Activated CD4-positive, alpha-beta T cell treated with anti-CD3 and anti-CD28 coated beads for 36 hours (primary cell): ENCODE data around the gene CAMK1D. TPM values are rescaled to one million over a fixed set of nuclear protein-coding genes. Genes with fewer than 3 reads are reported as not detected.

Experiments
- ATAC-seq: fragments of 200-7000 bp; cut with Tn5 transposase; one replicate; pipeline ENCODE4 v1.10.0; 2021; ENCODE audit warnings: mild to moderate bottlenecking, moderate library complexity
- CTCF ChIA-PET: fragments of 350-600 bp; sonication (Branson Sonifier 250); formaldehyde crosslinking; loops from one replicate; lab custom pipeline; 2021; ENCODE audit warnings: antibody characterized with exemption; lab: Charles Lee
- POLR2A ChIA-PET: fragments of 350-600 bp; sonication (Branson Sonifier 250); formaldehyde crosslinking; loops from one replicate; lab custom pipeline; 2021; ENCODE audit warnings: antibody characterized with exemption, inconsistent platforms; lab: Charles Lee
- DNase-seq: peaks from one replicate; pipeline ENCODE4 v3.0.0-alpha.2; 2020
- H3K27ac Mint-ChIP-seq: one replicate; pipeline ENCODE4 v1.8.0; 2021; ENCODE audit warnings: mixed read lengths
- H3K27me3 Mint-ChIP-seq: one replicate; pipeline ENCODE4 v1.8.0; 2021; ENCODE audit warnings: mixed read lengths
- H3K36me3 Mint-ChIP-seq: one replicate; pipeline ENCODE4 v1.8.0; 2021; ENCODE audit warnings: low read depth, mixed read lengths
- H3K4me1 Mint-ChIP-seq: one replicate; pipeline ENCODE4 v1.8.0; 2021; ENCODE audit warnings: mixed read lengths
- H3K4me3 Mint-ChIP-seq: one replicate; pipeline ENCODE4 v1.8.0; 2021; ENCODE audit warnings: mild to moderate bottlenecking, moderate library complexity, mixed read lengths
- H3K9me3 Mint-ChIP-seq: one replicate; pipeline ENCODE4 v1.8.0; 2021; ENCODE audit warnings: low read depth, mixed read lengths
- intact Hi-C, 2 experiments: fragments of 100-400 bp; cut with DNase I in 1 of 2; cut with micrococcal nuclease in 1 of 2; formaldehyde crosslinking; loops; one replicate each; pipeline versions ENCODE4 v1.14.2 to v1.15.1; 2022 to 2024; cut with DNase I, micrococcal nuclease
- total RNA-seq, 2 experiments: library from RNA; stranded (reverse); gene quantifications; one replicate each; pipeline ENCODE4 v1.2.3, GENCODE V29; 2021

Gene CAMK1D
- total RNA-seq, 2 experiments from 2014 or later = 16.0 to 16.3 TPM

DNA sequence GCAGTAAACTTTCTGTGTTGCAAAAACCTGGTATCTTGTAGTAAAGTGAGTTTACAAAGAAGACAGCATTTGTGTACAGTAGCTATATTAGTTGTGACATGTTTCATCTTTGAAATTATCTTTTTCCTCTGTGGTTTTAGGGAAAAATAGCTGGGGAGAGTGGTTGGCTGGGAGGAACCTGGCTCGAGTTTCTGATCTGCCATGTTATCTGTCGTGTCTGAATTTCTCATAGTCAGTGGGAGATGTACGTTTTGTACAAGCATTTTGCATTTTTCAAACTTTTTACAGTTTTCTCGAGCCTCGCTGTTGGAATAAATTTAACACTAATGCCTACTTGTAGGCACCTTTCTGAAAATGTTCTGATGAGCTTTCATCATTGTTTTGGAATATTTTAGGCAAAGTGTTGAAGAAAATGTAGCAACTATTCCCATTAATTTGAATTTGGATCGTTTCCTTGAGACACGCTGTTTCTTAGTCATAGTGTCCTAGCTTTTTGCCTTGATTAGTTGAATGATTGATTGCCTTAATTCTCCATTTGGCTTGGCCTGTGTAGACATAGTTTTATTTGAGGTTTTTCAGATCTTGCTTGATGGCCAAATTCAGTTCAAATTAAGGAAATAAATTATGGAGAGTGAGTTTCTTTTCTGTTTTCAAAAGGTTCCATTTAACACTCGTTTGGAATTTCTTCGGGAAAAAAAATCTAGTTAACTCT, 65.1 kb downstream of the CAMK1D start:
- ChIA-PET CTCF (no interaction called here), POLR2A (no interaction called here)
- H3K4me1 Mint-ChIP-seq = peaks cover 40% of the 10 kb centered on the region
- ATAC-seq (no peak), DNase-seq (no peak)
- no peak overlapping the region for H3K27ac Mint-ChIP-seq
- H3K27me3 Mint-ChIP-seq = no peaks in the 10 kb centered on the region
- H3K36me3 Mint-ChIP-seq = peaks cover 5% of the 10 kb centered on the region
- intact Hi-C loops = loop anchor here (5.0 to 10.0 kb wide), 2 partner anchors 47 to 290 kb away; partner anchors contain the start of gene SEC61A2 (in 1 of the 2)
- peaks cover 5% of the 10 kb centered on the region for H3K9me3 Mint-ChIP-seq
- H3K4me3 Mint-ChIP-seq = no peak overlapping the region

GRCh38 chr10:12416344-12417050, 67.2 kb downstream of the CAMK1D start:
- H3K9me3 Mint-ChIP-seq = peaks cover 5% of the 10 kb centered on the region
- no peak for DNase-seq
- H3K27ac Mint-ChIP-seq = no peak overlapping the region
- H3K36me3 Mint-ChIP-seq = peaks cover 2% of the 10 kb centered on the region
- no peaks in the 10 kb centered on the region for H3K27me3 Mint-ChIP-seq
- ChIA-PET CTCF (interaction anchor here (0.6 kb wide), 1 partner anchor 428 kb away, joined by 3 read pairs; no protein-coding TSS in a partner anchor), POLR2A (no interaction called here)
- intact Hi-C loops = loop anchor here in 1 of 2 experiments (10.0 kb wide), 1 partner anchor 292 kb away; the partner anchor contains the start of gene SEC61A2
- no peak overlapping the region for H3K4me3 Mint-ChIP-seq
- H3K4me1 Mint-ChIP-seq = peaks cover 46% of the 10 kb centered on the region
- ATAC-seq = no peak

DNA sequence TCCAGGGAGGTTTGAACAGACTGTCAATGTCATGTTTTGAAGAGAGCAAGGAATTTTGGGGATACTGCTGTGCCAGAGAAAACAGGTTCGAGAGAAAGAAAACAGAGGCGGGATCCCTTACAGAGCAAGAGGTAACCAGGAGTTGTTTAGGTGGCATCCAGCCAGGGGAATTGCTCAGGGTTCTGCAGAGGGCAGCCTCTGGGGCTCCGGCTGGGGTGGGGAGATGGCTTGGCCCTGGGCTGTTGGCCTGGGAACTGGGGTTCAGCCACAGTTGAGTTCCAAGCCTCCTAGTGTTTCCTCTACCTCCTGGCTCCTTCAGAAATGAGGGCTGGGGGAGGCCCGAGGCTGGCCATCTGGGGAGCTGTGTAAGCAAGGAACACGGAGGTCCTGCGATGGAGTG, 68.0 kb downstream of the CAMK1D start:
- DNase-seq = no peak
- ATAC-seq = no peak
- H3K4me1 Mint-ChIP-seq = peaks cover 49% of the 10 kb centered on the region
- peak overlapping the region; percentile 10 for H3K27ac Mint-ChIP-seq
- peaks cover 5% of the 10 kb centered on the region for H3K9me3 Mint-ChIP-seq
- ChIA-PET CTCF (no interaction called here), POLR2A (interaction anchor here (0.6 kb wide), 1 partner anchor 87 kb away, joined by 3 read pairs; no protein-coding TSS in a partner anchor)
- H3K36me3 Mint-ChIP-seq = peaks cover 2% of the 10 kb centered on the region
- no peak overlapping the region for H3K4me3 Mint-ChIP-seq
- intact Hi-C loops = loop anchor here in 1 of 2 experiments (10.0 kb wide), 1 partner anchor 293 kb away; the partner anchor contains the start of gene SEC61A2
- no peaks in the 10 kb centered on the region for H3K27me3 Mint-ChIP-seq

- intact Hi-C loops = loop anchor here in 1 of 2 experiments (2.0 to 10.0 kb wide), 2 partner anchors 67 to 293 kb away; partner anchors contain the start of gene SEC61A2
- CTCF ChIA-PET = no interaction called here
These were observed 68.7 kb downstream of the CAMK1D start for GRCh38 chr10:12418000-12418399.

GRCh38 chr10:12418725-12419261, 69.4 kb downstream of the CAMK1D start:
- POLR2A ChIA-PET = no interaction called here
- Mint-ChIP-seq H3K27me3 (no peaks in the 10 kb centered on the region), H3K4me1 (peaks cover 39% of the 10 kb centered on the region), H3K9me3 (no peaks in the 10 kb centered on the region), H3K4me3 (no peak overlapping the region), H3K27ac (peak overlapping the region; percentile 73), H3K36me3 (no peaks in the 10 kb centered on the region)
- intact Hi-C loops = loop anchor here (1.0 to 10.0 kb wide), 5 partner anchors 30 to 294 kb away; partner anchors contain the start of gene SEC61A2 (in 1 of the 2)
- ATAC-seq (no peak), DNase-seq (no peak)
- CTCF ChIA-PET = interaction anchor here (0.7 kb wide), 1 partner anchor 70 kb away, joined by 3 read pairs; no protein-coding TSS in a partner anchor

More at GRCh38 chr10:12418000-12418399, 68.7 kb downstream of the CAMK1D start:
- H3K27ac Mint-ChIP-seq = no peak overlapping the region
- DNase-seq = no peak
- peaks cover 44% of the 10 kb centered on the region for H3K4me1 Mint-ChIP-seq
- POLR2A ChIA-PET = no interaction called here
- no peaks in the 10 kb centered on the region for H3K27me3 Mint-ChIP-seq
- H3K9me3 Mint-ChIP-seq = peaks cover 5% of the 10 kb centered on the region
- no peak for ATAC-seq
- no peak overlapping the region for H3K4me3 Mint-ChIP-seq
- peaks cover 2% of the 10 kb centered on the region for H3K36me3 Mint-ChIP-seq

DNA sequence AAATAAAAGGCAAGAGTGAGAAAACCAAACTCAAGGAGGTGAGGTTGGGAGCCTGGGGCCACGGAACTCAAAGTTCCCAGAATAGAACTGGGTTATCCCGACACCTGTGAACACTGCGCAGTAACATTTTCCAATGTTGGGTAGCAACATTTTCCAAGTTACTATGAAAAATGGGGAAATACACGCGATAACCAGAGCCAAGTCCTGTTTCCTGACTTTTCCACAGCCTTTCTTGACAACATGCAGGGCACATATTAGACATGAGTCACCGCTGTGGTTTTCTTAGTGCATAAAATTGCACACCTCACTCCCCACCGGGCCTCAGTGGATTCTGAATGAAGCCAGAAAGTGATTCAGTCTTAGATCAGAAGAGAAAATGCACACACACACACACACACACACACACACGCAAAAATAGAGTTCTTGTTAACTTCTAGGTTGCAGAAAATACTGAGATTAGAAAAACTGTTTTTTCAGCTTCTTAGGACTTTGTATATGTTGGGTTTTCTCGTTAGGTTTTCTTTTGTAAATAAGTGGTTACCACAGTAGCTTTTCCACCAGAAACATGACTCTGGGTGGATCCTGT, 70.0 kb downstream of the CAMK1D start:
- intact Hi-C loops = loop anchor here (1.0 to 10.0 kb wide), 5 partner anchors 29 to 295 kb away; partner anchors contain the start of gene SEC61A2 (in 1 of the 2)
- Mint-ChIP-seq H3K4me1 (peaks cover 36% of the 10 kb centered on the region), H3K4me3 (peak overlapping the region; percentile 30), H3K27ac (peak overlapping the region; percentile 73), H3K27me3 (no peaks in the 10 kb centered on the region), H3K9me3 (no peaks in the 10 kb centered on the region), H3K36me3 (no peaks in the 10 kb centered on the region)
- ChIA-PET CTCF (interaction anchor here (0.6 to 0.7 kb wide), 3 partner anchors 12 to 234 kb away, joined by 3 to 4 read pairs (median 3); no protein-coding TSS in a partner anchor), POLR2A (interaction anchor here (0.5 to 0.7 kb wide), 3 partner anchors 46 to 1183 kb away, joined by 3 to 12 read pairs (median 3); no protein-coding TSS in a partner anchor)
- DNase-seq (peak; percentile 88), ATAC-seq (peak; percentile 98)

DNA sequence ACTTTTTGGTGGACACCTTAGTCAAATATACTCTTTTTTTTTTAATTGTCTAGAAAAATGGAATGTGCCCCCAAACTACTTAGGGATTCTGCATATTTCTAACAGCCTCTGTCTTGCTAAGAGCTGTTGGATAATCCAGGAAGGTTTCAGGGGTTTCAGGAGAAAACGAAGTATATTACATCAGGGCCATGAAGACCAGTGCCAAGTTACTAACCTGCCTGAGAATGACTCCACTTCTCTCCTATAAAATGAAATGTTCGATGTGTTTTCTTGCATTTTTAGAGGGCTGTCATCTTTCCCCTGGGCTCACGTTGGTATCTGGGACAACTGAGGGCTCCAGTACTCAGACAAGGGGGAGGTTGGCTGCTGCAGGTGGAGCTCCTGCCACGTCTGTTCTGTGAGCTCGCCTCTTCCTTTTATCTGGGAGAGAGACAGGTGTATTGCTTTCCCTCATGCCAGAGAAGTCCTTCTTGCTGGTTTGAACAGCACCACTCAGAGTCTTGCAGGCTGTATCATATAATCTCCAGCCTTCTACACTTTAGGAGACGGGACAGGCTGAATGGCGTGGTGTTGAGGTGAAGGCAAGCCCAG, 71.3 kb downstream of the CAMK1D start:
- intact Hi-C loops = no loop called here
- Mint-ChIP-seq H3K9me3 (no peaks in the 10 kb centered on the region), H3K27me3 (no peaks in the 10 kb centered on the region), H3K4me3 (no peak overlapping the region), H3K27ac (no peak overlapping the region), H3K36me3 (no peaks in the 10 kb centered on the region), H3K4me1 (peaks cover 35% of the 10 kb centered on the region)
- CTCF ChIA-PET = no interaction called here
- POLR2A ChIA-PET = no interaction called here
- ATAC-seq = no peak
- no peak for DNase-seq

DNA sequence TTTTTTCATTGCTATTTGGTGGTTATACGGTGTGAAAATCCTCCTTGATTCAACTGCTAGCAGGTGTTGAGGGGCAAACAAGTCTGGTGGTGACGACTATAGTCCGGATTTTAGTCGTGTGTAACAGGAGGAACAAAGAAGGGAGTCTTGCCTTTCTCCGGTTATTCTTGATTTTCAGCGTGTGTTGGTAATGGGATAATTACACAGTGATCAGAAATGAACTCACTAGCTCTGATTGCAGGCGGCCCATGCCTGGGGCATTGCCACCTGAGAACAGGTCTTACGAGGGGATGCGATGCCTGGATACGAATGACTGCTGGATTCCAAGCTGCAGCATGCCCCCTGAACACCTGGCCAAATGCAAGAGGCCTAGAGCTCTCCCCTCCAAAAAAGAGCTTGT, 72.8 kb downstream of the CAMK1D start:
- H3K9me3 Mint-ChIP-seq = no peaks in the 10 kb centered on the region
- no peak overlapping the region for H3K27ac Mint-ChIP-seq
- DNase-seq = no peak
- H3K4me1 Mint-ChIP-seq = peaks cover 33% of the 10 kb centered on the region
- intact Hi-C loops = no loop called here
- ChIA-PET POLR2A (interaction anchor here (0.6 kb wide), 1 partner anchor 100 kb away, joined by 3 read pairs; no protein-coding TSS in a partner anchor), CTCF (no interaction called here)
- ATAC-seq = no peak
- H3K27me3 Mint-ChIP-seq = no peaks in the 10 kb centered on the region
- H3K4me3 Mint-ChIP-seq = no peak overlapping the region
- H3K36me3 Mint-ChIP-seq = no peaks in the 10 kb centered on the region

GRCh38 chr10:12423896-12424295, 74.5 kb downstream of the CAMK1D start:
- intact Hi-C loops = no loop called here
- H3K27ac Mint-ChIP-seq = no peak overlapping the region
- CTCF ChIA-PET = no interaction called here
- no peaks in the 10 kb centered on the region for H3K9me3 Mint-ChIP-seq
- no peak for ATAC-seq
- H3K4me3 Mint-ChIP-seq = no peak overlapping the region
- no peak for DNase-seq
- peaks cover 1% of the 10 kb centered on the region for H3K36me3 Mint-ChIP-seq
- POLR2A ChIA-PET = no interaction called here
- H3K27me3 Mint-ChIP-seq = no peaks in the 10 kb centered on the region
- peaks cover 27% of the 10 kb centered on the region for H3K4me1 Mint-ChIP-seq

- Mint-ChIP-seq H3K9me3 (no peaks in the 10 kb centered on the region), H3K4me3 (no peak overlapping the region), H3K36me3 (peaks cover 2% of the 10 kb centered on the region), H3K4me1 (peaks cover 6% of the 10 kb centered on the region), H3K27me3 (no peaks in the 10 kb centered on the region), H3K27ac (no peak overlapping the region)
- no peak for ATAC-seq
- intact Hi-C loops = no loop called here
- ChIA-PET POLR2A (no interaction called here), CTCF (no interaction called here)
- DNase-seq = no peak
These were observed 77.9 kb downstream of the CAMK1D start for GRCh38 chr10:12427276-12427675.
